Endothelial cell of hepatic sinusoid (primary cell): ENCODE data around the gene AQP4.

Experiments
- in situ Hi-C: cut with HindIII; loops from 2 replicates; pipeline ENCODE4 v1.10.0; 2017; ENCODE audit warnings: low sequenced_read_pairs

The AQP4 gene, protein sequence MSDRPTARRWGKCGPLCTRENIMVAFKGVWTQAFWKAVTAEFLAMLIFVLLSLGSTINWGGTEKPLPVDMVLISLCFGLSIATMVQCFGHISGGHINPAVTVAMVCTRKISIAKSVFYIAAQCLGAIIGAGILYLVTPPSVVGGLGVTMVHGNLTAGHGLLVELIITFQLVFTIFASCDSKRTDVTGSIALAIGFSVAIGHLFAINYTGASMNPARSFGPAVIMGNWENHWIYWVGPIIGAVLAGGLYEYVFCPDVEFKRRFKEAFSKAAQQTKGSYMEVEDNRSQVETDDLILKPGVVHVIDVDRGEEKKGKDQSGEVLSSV

DNA sequence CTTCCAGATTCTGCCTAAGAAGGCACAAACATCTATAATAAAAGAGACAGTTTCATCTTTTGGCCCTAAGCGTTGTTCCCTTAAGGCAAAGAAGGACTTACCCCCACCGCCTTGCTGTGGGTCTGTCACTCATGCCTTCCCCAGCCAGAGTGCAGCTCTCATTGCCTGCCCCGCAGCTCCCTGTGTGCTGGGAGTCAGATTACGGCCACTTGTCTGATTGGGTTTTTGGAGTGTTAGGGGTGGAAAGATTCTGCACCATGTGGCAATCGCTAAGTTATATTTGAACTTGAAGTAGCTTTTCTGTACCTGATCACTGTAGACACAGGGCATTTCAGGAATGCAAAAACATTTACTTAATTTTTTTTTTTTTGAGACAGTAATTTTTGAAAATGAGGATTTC, at the start of gene AQP4:
Gene AQP4, minus strand, starts transcription at position 151 of the 400 bp plus-strand sequence. Its CDS starts 18 bp downstream, at position 133.
- in situ Hi-C loops: no loop called here

DNA sequence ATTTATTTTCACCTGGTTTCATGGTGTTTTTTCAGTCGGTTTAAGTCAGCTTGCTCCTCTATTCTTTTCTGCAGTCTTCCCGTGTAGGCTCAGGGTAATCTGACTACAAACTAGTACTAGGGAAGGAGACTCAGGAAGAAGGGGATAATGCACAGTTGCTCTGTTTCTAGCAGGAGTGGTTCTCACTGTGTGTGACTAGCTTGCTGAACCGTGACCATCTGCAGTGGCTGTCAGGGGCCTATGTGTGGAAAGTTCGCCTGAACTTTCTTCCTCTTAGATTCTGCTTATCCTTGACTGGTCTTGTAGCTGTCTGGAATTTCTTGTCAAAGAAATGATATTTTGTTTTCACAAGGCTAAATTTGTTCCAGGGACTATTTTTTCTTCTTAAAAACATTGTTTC, 46.3 kb upstream of the AQP4 start:
- in situ Hi-C loops: no loop called here

DNA sequence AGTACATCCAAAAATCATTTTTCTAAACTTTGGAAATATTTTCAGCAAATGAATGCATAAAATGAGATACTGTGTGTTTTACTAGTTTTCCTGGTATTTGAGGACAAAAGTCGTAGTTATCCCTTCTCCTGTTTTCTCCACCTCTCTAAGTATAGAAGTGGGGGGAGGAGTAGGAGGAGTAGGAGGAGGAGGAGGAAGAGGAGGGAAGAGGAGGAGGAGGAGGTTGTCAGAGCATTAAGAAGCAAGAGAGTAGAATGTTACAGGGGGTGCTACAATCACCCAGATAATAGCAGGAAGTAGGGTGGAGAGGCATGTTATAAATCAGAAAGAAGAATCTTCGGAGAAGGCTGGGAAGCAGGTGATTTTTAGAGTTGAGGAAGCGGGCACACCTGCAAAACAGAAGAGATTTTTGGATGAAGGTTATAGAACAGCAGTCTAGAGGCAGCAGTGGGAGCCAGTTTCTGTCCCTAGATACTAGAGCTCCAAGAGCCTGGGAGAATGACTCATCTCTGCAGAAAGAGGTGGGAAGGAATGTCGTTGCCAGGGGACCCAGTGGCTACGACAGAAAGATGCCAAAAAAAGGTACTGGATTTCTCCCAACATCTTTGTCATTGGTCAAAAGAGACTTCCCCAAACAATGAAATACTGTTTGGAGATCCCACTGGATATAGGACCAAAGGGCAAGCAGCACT, 44.2 kb upstream of the AQP4 start:
- in situ Hi-C loops: no loop called here

DNA sequence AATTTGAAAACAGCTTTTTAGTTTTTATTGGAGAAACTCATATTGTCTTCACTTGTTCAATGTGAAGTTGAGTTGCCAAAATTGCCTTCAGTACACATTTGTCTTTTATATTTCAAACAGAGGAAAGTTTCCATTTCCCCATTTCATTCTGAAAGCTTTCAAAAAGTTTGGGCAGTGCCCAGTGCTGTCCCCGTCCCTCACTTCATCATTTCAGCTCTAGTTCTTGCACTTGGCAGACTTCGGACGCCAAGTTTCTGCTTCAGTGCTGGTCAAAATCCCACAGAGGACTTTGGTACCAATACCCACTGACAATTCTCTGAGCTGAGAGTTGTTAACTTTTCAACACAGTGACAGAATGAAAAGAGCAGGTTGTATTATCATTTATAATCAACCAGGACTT, 43.4 kb upstream of the AQP4 start:
- in situ Hi-C loops: no loop called here

DNA sequence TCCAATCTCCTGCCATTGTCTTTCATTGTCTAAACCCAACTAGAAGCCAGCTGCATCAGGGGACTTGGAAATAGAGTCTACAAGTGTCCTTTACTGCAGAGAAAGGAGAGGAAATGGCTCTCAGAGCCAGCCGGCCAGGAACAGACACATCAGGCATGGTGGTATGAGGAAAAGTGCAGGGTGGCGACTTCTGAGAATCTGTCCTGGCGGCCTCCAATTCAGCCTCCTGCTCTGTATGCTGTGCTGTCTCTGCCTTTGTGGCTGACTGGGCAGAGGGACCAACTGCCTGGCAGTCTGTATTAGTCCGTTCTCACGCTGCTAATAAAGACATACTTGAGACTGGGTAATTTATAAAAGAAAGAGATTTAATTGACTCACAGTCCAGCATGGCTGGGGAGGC, 36.8 kb upstream of the AQP4 start:
- in situ Hi-C loops: no loop called here

DNA sequence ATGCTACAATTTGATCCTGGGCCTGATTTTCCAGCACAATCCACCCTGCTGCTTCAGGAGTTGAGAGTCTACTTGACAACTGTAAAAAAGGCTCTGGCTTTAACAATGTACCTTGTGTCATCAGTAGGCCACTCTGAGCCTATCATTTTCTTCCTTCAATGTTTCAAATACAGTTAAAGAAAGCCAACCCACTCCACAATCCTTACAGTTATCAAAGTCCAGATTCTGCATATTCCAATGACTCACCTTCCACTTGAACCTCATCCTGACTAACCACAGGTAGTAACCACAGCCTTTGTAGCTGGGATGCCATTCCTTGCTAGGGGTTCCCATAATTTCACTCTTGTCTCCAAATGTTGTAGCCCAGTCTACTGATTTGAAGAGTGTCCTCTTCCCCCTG, 35.5 kb upstream of the AQP4 start:
- in situ Hi-C loops: no loop called here

DNA sequence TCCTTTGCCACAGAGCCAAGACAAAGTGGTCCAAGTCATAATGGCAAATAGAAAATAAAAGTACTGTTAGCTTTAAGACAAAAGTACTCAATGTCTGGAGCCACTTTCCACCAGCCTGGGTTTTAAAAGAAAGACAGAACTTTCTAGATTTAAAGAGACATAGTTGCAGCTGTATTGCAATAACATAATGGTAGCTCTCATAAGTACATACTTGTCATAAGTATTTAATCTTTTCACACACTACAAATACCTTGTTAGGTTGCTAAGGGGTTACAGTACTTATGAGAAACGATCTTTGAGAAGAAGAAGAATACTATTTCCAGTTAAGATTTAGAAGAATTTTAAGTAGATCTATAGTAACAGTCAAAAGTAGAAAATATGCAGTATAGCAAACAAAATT, 28.9 kb upstream of the AQP4 start:
- in situ Hi-C loops: no loop called here

DNA sequence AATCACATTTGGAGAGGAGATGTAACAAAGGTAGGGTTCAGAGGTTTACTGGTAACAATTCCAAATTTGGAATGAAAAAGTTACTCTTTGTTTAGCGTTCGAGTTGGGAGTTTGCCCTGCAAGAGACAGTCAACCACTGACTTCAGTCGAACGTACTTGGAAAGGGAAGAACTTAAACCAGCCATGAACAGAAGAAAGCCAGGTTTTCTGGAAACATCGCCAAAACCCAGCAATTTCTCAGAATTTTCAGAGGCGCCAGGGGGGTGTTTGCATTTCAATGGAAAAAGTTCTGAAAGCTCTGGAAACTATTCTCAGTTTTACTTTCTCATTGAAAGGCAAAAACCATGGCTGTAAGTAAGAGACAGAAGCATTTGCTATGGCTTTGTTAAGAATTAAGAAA, 28.5 kb upstream of the AQP4 start:
- in situ Hi-C loops: no loop called here

DNA sequence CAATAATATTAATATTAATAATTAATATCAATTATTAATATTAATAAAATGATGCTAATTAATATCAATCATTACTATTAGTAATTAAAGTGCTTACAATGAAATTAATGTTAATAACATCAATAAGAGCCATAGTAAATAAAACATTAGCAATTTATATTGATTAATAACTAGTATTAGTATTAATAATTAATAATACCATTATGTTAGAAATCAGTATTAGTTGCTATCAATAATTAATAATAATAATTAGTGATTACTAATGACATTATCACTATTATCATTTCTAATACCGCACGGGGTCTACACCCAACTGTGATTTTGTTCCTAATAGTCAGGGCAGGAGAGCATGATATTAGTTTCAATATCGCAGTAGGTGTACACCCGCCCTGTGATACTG, 22.8 kb upstream of the AQP4 start:
- in situ Hi-C loops: no loop called here

DNA sequence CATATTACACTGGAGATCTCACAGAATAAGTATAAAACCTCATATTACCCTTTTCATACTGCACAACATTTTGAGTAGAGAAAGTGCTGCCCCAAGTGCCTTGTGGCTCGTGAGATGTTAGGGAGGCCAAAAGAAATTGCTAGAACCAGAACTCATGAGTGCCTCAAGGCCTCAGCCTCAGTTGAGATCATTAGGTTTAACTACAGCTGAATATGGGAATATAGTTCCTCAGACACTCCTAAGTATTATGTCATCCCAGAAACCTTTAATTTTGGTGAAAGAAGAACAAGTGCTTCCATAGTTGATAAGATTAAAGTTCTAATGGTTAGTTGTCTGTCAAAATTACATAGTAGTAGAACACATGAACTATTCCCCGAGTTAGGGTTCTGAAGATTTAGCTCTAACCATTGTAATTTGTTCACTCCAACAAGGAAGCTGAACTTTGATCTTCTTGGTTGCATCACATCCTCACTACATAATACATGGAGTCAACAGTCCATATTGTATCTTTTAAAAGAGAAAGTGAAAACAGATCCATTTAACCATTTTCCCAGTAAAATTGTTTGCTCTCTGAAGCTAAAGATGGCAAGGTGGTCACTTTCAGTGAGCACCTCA, 9.6 kb upstream of the AQP4 start:
- in situ Hi-C loops: no loop called here

DNA sequence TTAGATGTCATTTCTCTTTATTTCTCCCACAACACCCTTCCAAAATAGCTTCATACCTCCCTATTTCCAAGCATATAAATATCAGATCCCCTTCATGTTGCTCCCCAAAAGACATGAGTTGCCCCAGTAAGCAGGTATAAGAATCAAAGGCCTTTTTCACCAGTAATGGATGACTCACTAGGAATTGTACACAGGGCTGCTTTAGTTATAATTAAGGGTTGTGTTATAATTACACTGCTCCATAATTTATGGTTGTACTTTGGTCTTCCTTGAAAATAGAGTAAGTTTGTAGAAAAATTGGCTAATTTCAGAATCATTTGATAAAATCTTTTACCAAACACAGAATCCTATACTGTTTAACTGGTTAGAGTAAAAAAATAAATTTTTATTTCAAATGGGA, 8.8 kb upstream of the AQP4 start:
- in situ Hi-C loops: no loop called here

DNA sequence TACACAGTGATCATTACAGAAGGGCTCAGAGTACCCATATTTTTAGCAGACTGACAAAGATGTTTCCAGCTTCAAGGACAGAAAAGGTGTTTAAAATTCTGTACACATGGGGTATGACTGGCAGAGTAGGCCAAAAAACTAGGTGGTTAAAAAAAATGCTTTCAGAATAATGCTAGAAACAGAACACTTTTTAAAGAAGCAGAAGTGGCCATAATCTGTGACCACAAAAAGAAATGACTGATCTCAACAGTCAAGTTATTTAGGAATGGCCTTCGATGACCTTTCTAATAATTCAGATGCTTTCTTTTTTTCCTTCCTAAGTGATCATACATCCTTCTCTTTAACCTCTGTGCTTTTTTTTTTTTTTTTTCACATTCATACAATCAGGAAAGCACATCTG, 4.1 kb upstream of the AQP4 start:
- in situ Hi-C loops: no loop called here

DNA sequence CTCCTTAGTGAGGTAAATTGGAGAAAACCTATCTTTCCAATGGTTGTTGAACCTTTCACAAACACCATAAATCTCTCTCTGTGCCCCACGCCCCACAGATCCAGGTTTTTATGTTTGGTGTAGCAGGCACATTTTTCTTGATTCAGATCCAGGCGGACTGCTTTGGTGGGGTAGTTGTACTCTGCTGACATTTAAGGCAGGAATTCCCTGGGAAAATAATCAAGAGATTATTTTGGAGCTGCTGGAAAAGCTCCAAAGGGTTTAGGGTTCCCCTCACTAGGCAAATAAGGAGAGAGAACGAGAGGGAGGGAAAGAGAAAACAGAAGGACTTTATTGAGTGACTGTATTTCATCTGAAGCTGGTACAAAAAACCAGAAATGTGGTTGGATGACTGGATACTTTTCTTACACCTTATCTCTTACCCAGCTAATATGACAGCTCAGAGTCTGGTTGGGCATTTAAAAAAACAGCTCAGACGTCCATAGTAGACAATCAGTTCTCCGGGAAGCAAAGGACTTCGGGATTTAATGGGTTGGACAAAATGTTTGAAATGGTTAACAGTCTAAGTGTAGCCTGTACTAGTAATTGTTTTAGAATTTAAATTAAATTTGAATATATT, 3.6 kb upstream of the AQP4 start:
- in situ Hi-C loops: no loop called here

DNA sequence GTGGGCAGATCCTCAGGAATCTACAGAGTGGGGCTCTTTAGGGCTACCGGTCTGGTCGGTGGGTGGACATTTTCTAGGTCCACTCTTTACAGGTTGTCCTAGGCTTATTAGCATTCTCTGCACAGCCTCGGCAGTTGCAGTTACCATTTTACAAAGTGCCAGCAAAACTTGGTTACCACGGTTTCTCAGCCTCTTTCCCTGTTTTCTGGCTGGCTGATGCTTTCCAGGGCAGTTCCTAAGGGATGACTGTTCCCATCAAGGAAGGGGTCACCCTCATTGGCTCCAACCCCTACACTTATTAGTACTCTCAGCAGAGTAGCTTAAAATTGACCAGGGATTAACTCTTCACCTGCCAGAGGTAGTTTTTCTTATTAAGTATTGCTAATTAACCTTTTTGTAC, 2.0 kb upstream of the AQP4 start:
- in situ Hi-C loops: no loop called here

DNA sequence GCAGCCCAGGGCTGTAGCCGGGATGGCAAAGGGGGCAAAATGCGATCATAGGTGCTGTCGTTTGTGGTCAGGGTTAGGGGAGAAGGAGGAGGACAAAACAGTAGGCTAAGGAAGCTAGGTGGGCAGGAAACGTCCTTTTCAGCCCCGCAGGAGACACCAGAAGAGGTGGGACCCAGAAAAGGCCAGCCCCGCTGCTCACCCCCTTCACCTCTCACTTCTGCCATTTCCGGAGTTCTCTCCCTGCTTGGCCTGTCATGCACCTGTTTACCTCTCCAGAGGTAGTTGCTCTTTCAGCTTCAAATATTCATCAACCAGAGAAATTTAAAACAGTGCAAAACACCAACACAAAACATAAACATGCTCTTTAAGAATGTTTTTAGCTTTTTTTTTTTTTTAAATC, 849 bp downstream of the AQP4 start:
- in situ Hi-C loops: no loop called here

DNA sequence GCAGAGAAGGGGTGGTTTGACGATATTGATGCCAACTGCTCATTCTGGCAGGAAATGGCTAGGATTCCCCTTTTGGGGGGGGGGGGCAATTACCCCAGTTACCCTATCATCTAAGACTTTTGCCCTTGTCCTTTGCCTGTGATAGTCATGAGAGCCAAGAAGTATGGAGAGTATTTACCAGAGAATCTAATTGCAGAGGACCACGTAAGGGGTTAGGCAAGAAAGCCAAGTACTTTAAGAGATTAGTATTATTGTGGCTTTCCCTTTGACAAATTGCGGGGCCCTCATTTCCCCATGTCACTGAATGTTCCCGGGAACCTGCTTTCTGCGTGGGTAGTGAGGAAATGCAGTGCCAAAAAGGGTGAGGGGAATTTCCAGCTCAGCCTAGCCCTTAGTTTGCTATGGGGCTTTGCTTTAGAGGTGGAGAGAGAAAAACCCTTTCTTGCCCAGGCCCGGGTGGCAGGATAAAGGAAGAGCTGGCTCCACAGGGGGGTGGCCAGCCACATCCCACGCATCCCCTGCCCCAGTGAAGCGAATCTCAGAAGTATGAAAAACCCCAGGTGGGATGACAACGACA, 1.5 kb downstream of the AQP4 start:
- in situ Hi-C loops: no loop called here

DNA sequence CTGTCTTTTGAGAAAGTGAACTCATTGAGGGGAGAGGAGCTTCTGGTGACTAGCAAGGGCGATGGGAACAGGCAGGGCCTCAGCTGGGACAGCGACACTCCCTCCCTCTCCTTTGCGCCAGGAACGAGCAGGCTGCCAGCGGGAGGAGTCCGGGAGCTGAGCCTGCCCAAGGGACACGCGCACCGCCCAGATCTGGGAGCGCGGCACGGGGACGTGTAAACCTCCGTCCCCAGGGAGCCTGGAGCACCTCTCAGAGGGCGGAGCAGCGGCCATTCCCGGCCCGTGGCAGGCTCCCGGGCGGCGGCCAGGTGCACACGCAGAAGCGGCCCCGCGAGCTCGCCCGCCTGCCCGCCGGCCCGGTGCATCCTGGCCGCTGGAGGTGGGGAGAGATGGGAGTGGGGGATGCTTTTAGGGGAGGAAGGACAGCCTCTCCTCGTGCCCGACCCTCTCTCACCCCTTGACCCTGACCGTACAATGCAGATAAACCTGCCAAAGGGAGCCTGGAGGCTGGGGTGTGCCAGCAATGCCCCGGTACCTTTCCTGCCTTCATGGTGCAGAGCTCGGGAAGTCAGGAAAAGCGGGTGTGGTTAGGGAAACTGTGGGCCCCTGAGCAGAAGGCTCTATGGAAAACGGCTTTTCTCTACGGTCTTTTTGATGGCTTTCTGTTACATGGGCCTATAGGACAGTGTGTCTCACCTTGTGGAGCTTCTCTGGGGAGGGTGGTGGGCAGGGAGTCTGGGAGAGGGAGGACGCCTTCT, 2.2 kb downstream of the AQP4 start:
- in situ Hi-C loops: no loop called here

DNA sequence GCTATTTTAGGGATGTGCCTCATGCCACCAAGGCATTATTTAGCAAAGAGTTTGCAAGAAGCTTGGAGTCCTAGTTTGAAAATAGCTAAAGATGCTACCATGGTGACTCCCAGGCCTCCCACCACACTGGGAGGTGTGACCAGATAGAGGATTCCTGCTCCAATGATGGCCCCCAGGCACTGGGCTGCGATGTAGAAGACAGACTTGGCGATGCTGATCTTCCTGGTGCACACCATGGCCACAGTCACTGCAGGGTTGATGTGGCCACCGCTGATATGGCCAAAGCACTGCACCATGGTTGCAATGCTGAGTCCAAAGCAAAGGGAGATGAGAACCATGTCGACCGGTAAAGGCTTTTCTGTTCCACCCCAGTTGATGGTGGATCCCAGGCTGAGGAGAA, 3.4 kb downstream of the AQP4 start:
- in situ Hi-C loops: no loop called here

DNA sequence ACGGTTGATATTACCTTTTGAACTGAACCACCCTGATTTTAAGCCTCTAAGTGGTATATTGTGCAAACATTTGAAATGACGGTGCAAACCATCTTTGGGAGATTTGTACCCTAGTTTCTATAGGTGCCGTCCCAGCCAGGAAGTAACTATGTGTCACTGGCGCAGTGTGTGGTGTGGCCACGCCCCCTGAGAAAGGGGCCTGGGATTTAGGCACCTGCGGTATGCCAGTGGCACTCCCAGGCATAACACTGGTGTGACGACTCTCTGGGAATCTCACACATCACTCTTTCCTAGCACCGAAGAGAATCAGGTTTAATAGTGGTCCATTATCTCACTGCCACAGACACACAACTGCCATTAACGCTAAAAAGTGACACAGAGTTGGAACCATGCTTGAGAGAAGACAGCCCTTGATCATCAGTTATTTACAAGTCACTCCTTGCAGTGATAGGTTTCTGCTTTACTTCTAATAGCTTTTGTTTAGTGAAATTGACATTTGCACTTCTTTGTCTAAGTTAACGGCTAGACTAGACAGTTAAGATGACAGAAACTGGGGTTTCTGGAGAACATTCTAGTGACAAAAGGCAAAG, 11.1 kb downstream of the AQP4 start:
- in situ Hi-C loops: no loop called here

DNA sequence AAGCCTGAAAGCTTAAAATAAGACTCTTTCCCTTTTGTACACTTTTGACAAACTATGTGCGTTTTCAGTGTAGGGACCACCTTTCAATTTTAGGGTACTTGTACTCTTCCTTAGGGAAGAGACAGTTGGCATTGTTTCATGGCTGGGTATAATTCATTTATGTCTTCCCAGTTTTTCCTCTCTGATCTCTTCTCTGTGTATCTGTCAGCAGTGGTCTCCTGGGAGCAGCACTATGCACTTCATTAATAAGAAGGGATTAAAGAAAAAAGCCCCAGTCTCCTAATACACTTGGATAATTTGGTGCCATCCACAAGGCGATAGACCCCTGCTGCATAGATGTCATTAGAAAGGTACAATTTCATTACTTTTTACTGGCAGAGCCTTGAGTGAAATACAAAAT, 12.1 kb downstream of the AQP4 start:
- in situ Hi-C loops: no loop called here
